ENCODE results near the gene SGMS2. TPM values are rescaled to one million over a fixed set of nuclear protein-coding genes. Genes with fewer than 3 reads are reported as not detected.

The SGMS2 gene
- total RNA-seq, 2 donors from 2014 or later: 34.9 to 49.1 TPM

- Histone ChIP-seq H3K9me3 (no peaks in the 10 kb centered on the region), H3K27me3 (no peaks in the 10 kb centered on the region), H3K36me3 (no peaks in the 10 kb centered on the region), H3K4me1 (no peaks in the 10 kb centered on the region), H3K4me3 (peak within 1 kb of the TSS; percentile 73), H3K27ac (peak within 1 kb of the TSS; percentile 39), H3K9ac (ENCODE audit: low read depth in 2 of 2, low read length in 2 of 2) (peak within 1 kb of the TSS; percentile 82 to 83)
- peak; percentile 86 for DNase-seq
- intact Hi-C loops (cut with DNase I): loop anchor here (5.0 kb wide), 1 partner anchor 56 kb away; the partner anchor contains the start of gene HADH
- TF ChIP-seq CTCF (IDR thresholded peaks at IDR 0.05): peak; percentile 26
Observed at GRCh38 chr4:107930821-107931774, 106.4 kb downstream of the SGMS2 start, which contains the start of gene CYP2U1. CYP2U1 (plus strand) TSS chr4:107931549; CDS start chr4:107931644, 95 bp downstream.

GRCh38 chr4:107931775-107932321 lies 107.1 kb downstream of the SGMS2 start:
- peak; percentile 18 for DNase-seq
- intact Hi-C loops (cut with DNase I): loop anchor here (5.0 kb wide), 1 partner anchor 55 kb away; the partner anchor contains the start of gene HADH
- peak overlapping the region; percentile 73 for H3K4me3 ChIP-seq

GRCh38 chr4:107935246-107935645 lies 110.5 kb downstream of the SGMS2 start:
- no peak for TF ChIP-seq CTCF (IDR thresholded peaks at IDR 0.05)

More at GRCh38 chr4:107931775-107932321, 107.1 kb downstream of the SGMS2 start:
- TF ChIP-seq CTCF (IDR thresholded peaks at IDR 0.05): no peak
- no peaks in the 10 kb centered on the region for H3K36me3 ChIP-seq
- no peaks in the 10 kb centered on the region for H3K9me3 ChIP-seq
- peak overlapping the region; percentile 39 for H3K27ac ChIP-seq
- no peaks in the 10 kb centered on the region for H3K27me3 ChIP-seq
- H3K4me1 ChIP-seq: no peaks in the 10 kb centered on the region
- H3K9ac ChIP-seq (ENCODE audit: low read depth in 2 of 2, low read length in 2 of 2): peak overlapping the region; percentile 61 to 82

GRCh38 chr4:107937040-107937439 lies 112.3 kb downstream of the SGMS2 start:
- no peak overlapping the region for H3K4me3 ChIP-seq
- no peaks in the 10 kb centered on the region for H3K36me3 ChIP-seq
- DNase-seq: no peak
- no peaks in the 10 kb centered on the region for H3K9me3 ChIP-seq
- no peaks in the 10 kb centered on the region for H3K27me3 ChIP-seq
- no peak overlapping the region for H3K9ac ChIP-seq (ENCODE audit: low read depth in 2 of 2, low read length in 2 of 2)
- no peaks in the 10 kb centered on the region for H3K4me1 ChIP-seq
- intact Hi-C loops (cut with DNase I): loop anchor here (5.0 kb wide), 1 partner anchor 40 kb away; no protein-coding TSS in a partner anchor
- H3K27ac ChIP-seq: no peak overlapping the region
- TF ChIP-seq CTCF (IDR thresholded peaks at IDR 0.05): no peak

More at GRCh38 chr4:107935246-107935645, 110.5 kb downstream of the SGMS2 start:
- H3K4me1 ChIP-seq: no peaks in the 10 kb centered on the region
- no peaks in the 10 kb centered on the region for H3K27me3 ChIP-seq
- DNase-seq: no peak
- H3K27ac ChIP-seq: no peak overlapping the region
- H3K9me3 ChIP-seq: no peaks in the 10 kb centered on the region
- no peak overlapping the region for H3K9ac ChIP-seq (ENCODE audit: low read depth in 2 of 2, low read length in 2 of 2)
- intact Hi-C loops (cut with DNase I): loop anchor here (5.0 kb wide), 1 partner anchor 42 kb away; no protein-coding TSS in a partner anchor
- H3K4me3 ChIP-seq: no peak overlapping the region
- H3K36me3 ChIP-seq: no peaks in the 10 kb centered on the region

GRCh38 chr4:107939307-107939706 lies 114.6 kb downstream of the SGMS2 start:
- Histone ChIP-seq H3K4me3 (no peak overlapping the region), H3K9me3 (no peaks in the 10 kb centered on the region), H3K27me3 (no peaks in the 10 kb centered on the region), H3K36me3 (no peaks in the 10 kb centered on the region), H3K27ac (no peak overlapping the region), H3K4me1 (no peaks in the 10 kb centered on the region), H3K9ac (ENCODE audit: low read depth in 2 of 2, low read length in 2 of 2) (no peak overlapping the region)
- intact Hi-C loops (cut with DNase I): loop anchor here (5.0 kb wide), 1 partner anchor 38 kb away; no protein-coding TSS in a partner anchor
- no peak for TF ChIP-seq CTCF (IDR thresholded peaks at IDR 0.05)
- DNase-seq: no peak

All from colonic mucosa (tissue), 4 donors.